ENCODE data around the gene JCHAIN.

- TF ChIP-seq CTCF (IDR thresholded peaks at IDR 0.05) (no peak), POLR2A (IDR thresholded peaks at IDR 0.05) (no peak)
Measured at GRCh38 chr4:70681704-70682103, 15.4 kb upstream of the JCHAIN start.

Data from esophagus squamous epithelium (tissue), 4 donors.